ENCODE data around the gene NR4A1.

GRCh38 chr12:52084491-52085231 is 33.4 kb downstream of the NR4A1 start:
- no peak for TF ChIP-seq CTCF (conservative IDR thresholded peaks at IDR 0.05; ENCODE audit: low read length)
- TF ChIP-seq EZH2phosphoT487 (IDR thresholded peaks at IDR 0.05; ENCODE audit: borderline replicate concordance, low read depth, low read length) = no peak

Measured in OCI-LY7 (cell line).